ENCODE results near the gene SV2C. TPM values are rescaled to one million over a fixed set of nuclear protein-coding genes. Genes with fewer than 3 reads are reported as not detected.
A peak's percentile ranks its signal among the peaks of the same experiment; 100 is the strongest.

The SV2C gene
- total and polyA plus RNA-seq, 4 donors: 0.01 to 0.40 (median 0.37) TPM; not detected in 1

DNA sequence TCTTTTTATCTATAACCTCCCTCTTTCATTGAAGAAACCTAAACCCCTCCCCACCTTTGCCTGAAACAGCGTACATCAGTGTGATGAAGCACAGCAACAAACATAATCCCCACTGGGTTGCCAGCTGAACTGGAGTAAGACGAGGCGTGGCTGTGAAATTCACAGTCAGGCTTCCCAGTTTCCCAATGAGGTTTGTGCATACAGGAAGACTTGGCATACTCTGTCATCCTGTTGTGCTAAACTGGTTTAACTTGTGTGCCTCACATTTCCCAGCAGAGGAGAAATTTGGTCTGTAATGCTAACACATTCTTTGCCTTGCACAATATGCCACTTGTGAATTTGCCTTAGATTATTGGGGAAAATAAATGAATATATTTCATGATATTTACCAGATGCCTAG is 121.5 kb downstream of the SV2C start:
- 34 to 38% methylated on average over 3 of the region's 3 CpGs for WGBS, 2 donors
- peak; percentile 34 to 69 (median 48) for DNase-seq
- Histone ChIP-seq H3K36me3 (ENCODE audit: control insufficient read depth in 4 of 4, insufficient read depth in 4 of 4, low read length in 4 of 4) (no peaks in the 10 kb centered on the region), H3K4me1 (ENCODE audit: control insufficient read depth in 5 of 5, insufficient read depth in 5 of 5, low read length in 5 of 5) (peaks cover 0 to 2% (median 0%) of the 10 kb centered on the region in 5 donors), H3K4me3 (no peak overlapping the region), H3K27ac (ENCODE audit: low read depth in 1 of 2, low read length in 1 of 2) (no peak overlapping the region), H3K9ac (ENCODE audit: insufficient read depth in 1 of 2, low read length in 2 of 2) (no peak overlapping the region), H3K9me3 (ENCODE audit: control insufficient read depth in 4 of 4, insufficient read depth in 3 of 4, low read length in 3 of 4) (peaks cover 0 to 3% (median 0%) of the 10 kb centered on the region in 4 donors), H3K27me3 (ENCODE audit: control insufficient read depth in 3 of 3, insufficient read depth in 3 of 3, low read length in 2 of 3) (no peaks in the 10 kb centered on the region)
- no peak for TF ChIP-seq CTCF (IDR thresholded peaks at IDR 0.05; ENCODE audit: control extremely low read depth, extremely low read depth)
- ATAC-seq (ENCODE audit: insufficient read depth, low FRiP score): no peak

DNA sequence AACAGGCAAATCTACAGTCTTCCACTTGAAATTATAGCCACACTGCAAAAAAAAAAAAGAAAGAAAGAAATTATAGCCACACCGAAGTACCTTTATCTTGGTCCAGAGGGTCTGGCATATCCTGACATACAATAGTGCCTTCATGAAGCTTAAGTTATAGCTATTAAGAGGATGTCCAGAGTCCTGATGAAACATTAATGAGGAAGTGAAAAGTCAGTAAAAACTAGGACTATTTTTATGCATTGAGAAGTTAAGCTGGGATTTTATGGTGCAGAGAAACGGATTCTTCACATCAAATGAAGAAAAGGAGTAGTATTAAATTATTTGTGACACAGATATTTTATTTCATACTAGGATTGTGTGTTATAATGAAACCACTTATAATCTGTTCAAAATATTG is 123.9 kb downstream of the SV2C start:
- no peak overlapping the region for H3K4me3 ChIP-seq
- 47 to 67% methylated on average over 2 of the region's 2 CpGs for WGBS, 2 donors
- ATAC-seq (ENCODE audit: insufficient read depth, low FRiP score): no peak
- H3K36me3 ChIP-seq (ENCODE audit: control insufficient read depth in 4 of 4, insufficient read depth in 4 of 4, low read length in 4 of 4): no peaks in the 10 kb centered on the region
- H3K4me1 ChIP-seq (ENCODE audit: control insufficient read depth in 5 of 5, insufficient read depth in 5 of 5, low read length in 5 of 5): no peaks in the 10 kb centered on the region
- peaks cover 0 to 3% (median 0%) of the 10 kb centered on the region in 4 donors for H3K9me3 ChIP-seq (ENCODE audit: control insufficient read depth in 4 of 4, insufficient read depth in 3 of 4, low read length in 3 of 4)
- no peak overlapping the region for H3K27ac ChIP-seq (ENCODE audit: low read depth in 1 of 2, low read length in 1 of 2)
- no peak for TF ChIP-seq CTCF (IDR thresholded peaks at IDR 0.05; ENCODE audit: control extremely low read depth, extremely low read depth)
- no peak overlapping the region for H3K9ac ChIP-seq (ENCODE audit: insufficient read depth in 1 of 2, low read length in 2 of 2)
- no peak for DNase-seq
- H3K27me3 ChIP-seq (ENCODE audit: control insufficient read depth in 3 of 3, insufficient read depth in 3 of 3, low read length in 2 of 3): no peaks in the 10 kb centered on the region

GRCh38 chr5:76209297-76209696 is 126.1 kb downstream of the SV2C start:
- Histone ChIP-seq H3K4me1 (ENCODE audit: control insufficient read depth in 5 of 5, insufficient read depth in 5 of 5, low read length in 5 of 5) (no peaks in the 10 kb centered on the region), H3K9ac (ENCODE audit: insufficient read depth in 1 of 2, low read length in 2 of 2) (no peak overlapping the region), H3K27me3 (ENCODE audit: control insufficient read depth in 3 of 3, insufficient read depth in 3 of 3, low read length in 2 of 3) (no peaks in the 10 kb centered on the region), H3K9me3 (ENCODE audit: control insufficient read depth in 4 of 4, insufficient read depth in 3 of 4, low read length in 3 of 4) (peaks cover 0 to 3% (median 0%) of the 10 kb centered on the region in 4 donors), H3K36me3 (ENCODE audit: control insufficient read depth in 4 of 4, insufficient read depth in 4 of 4, low read length in 4 of 4) (no peaks in the 10 kb centered on the region), H3K27ac (ENCODE audit: low read depth in 1 of 2, low read length in 1 of 2) (no peak overlapping the region), H3K4me3 (no peak overlapping the region)
- no peak for DNase-seq
- TF ChIP-seq CTCF (IDR thresholded peaks at IDR 0.05; ENCODE audit: control extremely low read depth, extremely low read depth): no peak
- 91 to 93% methylated on average over 2 of the region's 2 CpGs for WGBS, 2 donors
- no peak for ATAC-seq (ENCODE audit: insufficient read depth, low FRiP score)

GRCh38 chr5:76210946-76211345 is 127.8 kb downstream of the SV2C start:
- ATAC-seq (ENCODE audit: insufficient read depth, low FRiP score): no peak
- no peak for TF ChIP-seq CTCF (IDR thresholded peaks at IDR 0.05; ENCODE audit: control extremely low read depth, extremely low read depth)
- DNase-seq: no peak
- Histone ChIP-seq H3K36me3 (ENCODE audit: control insufficient read depth in 4 of 4, insufficient read depth in 4 of 4, low read length in 4 of 4) (no peaks in the 10 kb centered on the region), H3K27ac (ENCODE audit: low read depth in 1 of 2, low read length in 1 of 2) (no peak overlapping the region), H3K9ac (ENCODE audit: insufficient read depth in 1 of 2, low read length in 2 of 2) (no peak overlapping the region), H3K4me1 (ENCODE audit: control insufficient read depth in 5 of 5, insufficient read depth in 5 of 5, low read length in 5 of 5) (no peaks in the 10 kb centered on the region), H3K27me3 (ENCODE audit: control insufficient read depth in 3 of 3, insufficient read depth in 3 of 3, low read length in 2 of 3) (peaks cover 0 to 2% (median 0%) of the 10 kb centered on the region in 3 donors), H3K9me3 (ENCODE audit: control insufficient read depth in 4 of 4, insufficient read depth in 3 of 4, low read length in 3 of 4) (peaks cover 0 to 3% (median 0%) of the 10 kb centered on the region in 4 donors), H3K4me3 (no peak overlapping the region)
